Peyer's patch (tissue), 4 donors: ENCODE data around the gene RSBN1L. TPM values are rescaled to one million over a fixed set of nuclear protein-coding genes. Genes with fewer than 3 reads are reported as not detected.
A peak's percentile ranks its signal among the peaks of the same experiment; 100 is the strongest.
"Not testable (repeated sequence)": the region's sequence is repeated elsewhere in the genome, so short reads cannot be mapped to it uniquely, and the experiment has no call there.

ENCODE experiments used
- DNase-seq, 3 donors: peaks; one replicate each; pipeline ENCODE4 v3.0.0-alpha.2; 2017 to 2019
- H3K27ac ChIP-seq, 4 donors: fragments of 200-600 bp; sonication (generic); one replicate each; pipeline ENCODE4 v1.5.1; 2016 to 2019
- H3K27me3 ChIP-seq, 2 donors: fragments of 200-600 bp; sonication (generic); one replicate each; pipeline ENCODE4 v1.5.1; 2019
- H3K36me3 ChIP-seq, 3 donors: fragments of 200-600 bp; sonication (generic); one replicate each; pipeline ENCODE4 v1.5.1; 2016 to 2019
- H3K4me1 ChIP-seq, 4 donors: fragments of 200-600 bp; sonication (generic); one replicate each; pipeline ENCODE4 v1.5.1; 2016 to 2019
- H3K4me3 ChIP-seq, 4 donors: fragments of 200-600 bp; sonication (generic); 1 replicate in 3 of 4; 2 replicates in 1 of 4; pipeline ENCODE4 v1.5.1; 2016 to 2019; ENCODE audit warnings: mild to moderate bottlenecking in 1 of 4
- H3K9me3 ChIP-seq, 4 donors: fragments of 200-600 bp; sonication (generic); one replicate each; pipeline ENCODE4 v1.5.1; 2016 to 2019; ENCODE audit warnings: mild to moderate bottlenecking in 1 of 4
- CTCF ChIP-seq, 6 experiments: fragments of 450-650 bp in 4 of 6; fragments of 200-600 bp in 2 of 6; sonication (generic) in 1 of 6; IDR thresholded peaks; one replicate each; pipeline ENCODE4 v1.5.1; 2017 to 2019; ENCODE audit warnings: antibody characterized with exemption in 6 of 6, mild to moderate bottlenecking in 3 of 6, moderate library complexity in 1 of 6
- POLR2A ChIP-seq, 2 donors: fragments of 450-650 bp; IDR thresholded peaks; one replicate each; pipeline ENCODE4 v1.5.1; 2017; ENCODE audit warnings: antibody characterized with exemption in 2 of 2, mild to moderate bottlenecking in 2 of 2, moderate library complexity in 2 of 2
- total RNA-seq, 4 donors: library from RNA; depleted of rRNA; stranded (reverse); fragments of >200 nt; gene quantifications; one replicate each; pipeline ENCODE4 v1.1.0, GENCODE V29; 2016

Gene RSBN1L
- total RNA-seq, 4 donors from 2014 or later, result 18.9 to 57.8 (median 23.6) TPM

GRCh38 chr7:77697535-77697831, 1.2 kb downstream of the RSBN1L start:
- H3K9me3 ChIP-seq, result no peaks in the 10 kb centered on the region
- TF ChIP-seq CTCF (IDR thresholded peaks at IDR 0.05) (no peak), POLR2A (IDR thresholded peaks at IDR 0.05) (no peak)
- no peaks in the 10 kb centered on the region for H3K27me3 ChIP-seq
- H3K36me3 ChIP-seq, result no peaks in the 10 kb centered on the region
- peak in 1 of 3 donors; percentile 75 for DNase-seq
- peak overlapping the region; percentile 91 to 99 (median 96) for H3K27ac ChIP-seq
- H3K4me1 ChIP-seq, result peaks cover 0 to 45% (median 10%) of the 10 kb centered on the region in 4 donors
- peak overlapping the region; percentile 69 to 88 (median 83) for H3K4me3 ChIP-seq

GRCh38 chr7:77698042-77698625, 1.9 kb downstream of the RSBN1L start:
- TF ChIP-seq POLR2A (IDR thresholded peaks at IDR 0.05) (no peak), CTCF (IDR thresholded peaks at IDR 0.05) (no peak)
- Histone ChIP-seq H3K27ac (peak overlapping the region; percentile 91 to 99 (median 96)), H3K27me3 (no peaks in the 10 kb centered on the region), H3K4me1 (peaks cover 0 to 49% (median 11%) of the 10 kb centered on the region in 4 donors), H3K9me3 (no peaks in the 10 kb centered on the region), H3K4me3 (peak overlapping the region; percentile 69 to 88 (median 83)), H3K36me3 (no peaks in the 10 kb centered on the region)
- DNase-seq, result no peak

GRCh38 chr7:77699056-77699455, 2.8 kb downstream of the RSBN1L start:
- Histone ChIP-seq H3K27me3 (no peaks in the 10 kb centered on the region), H3K4me1 (peaks cover 0 to 51% (median 11%) of the 10 kb centered on the region in 4 donors), H3K9me3 (no peaks in the 10 kb centered on the region), H3K4me3 (peak overlapping the region in 1 of 4 donors; percentile 69), H3K36me3 (no peaks in the 10 kb centered on the region), H3K27ac (peak overlapping the region in 2 of 4 donors; percentile 0 to 32)
- TF ChIP-seq POLR2A (IDR thresholded peaks at IDR 0.05) (no peak), CTCF (IDR thresholded peaks at IDR 0.05) (no peak)
- DNase-seq, result no peak

GRCh38 chr7:77702513-77702912, 6.3 kb downstream of the RSBN1L start:
- Histone ChIP-seq H3K9me3 (no peaks in the 10 kb centered on the region), H3K27me3 (no peaks in the 10 kb centered on the region), H3K27ac (no peak overlapping the region), H3K4me1 (peaks cover 0 to 38% (median 11%) of the 10 kb centered on the region in 4 donors), H3K4me3 (no peak overlapping the region), H3K36me3 (peaks cover 0 to 11% (median 0%) of the 10 kb centered on the region in 3 donors)
- TF ChIP-seq CTCF (IDR thresholded peaks at IDR 0.05) (no peak), POLR2A (IDR thresholded peaks at IDR 0.05) (no peak)
- DNase-seq, result no peak

GRCh38 chr7:77702968-77703472, 6.8 kb downstream of the RSBN1L start:
- H3K4me1 ChIP-seq, result peaks cover 0 to 37% (median 11%) of the 10 kb centered on the region in 4 donors
- H3K36me3 ChIP-seq, result peaks cover 0 to 11% (median 0%) of the 10 kb centered on the region in 3 donors
- H3K27ac ChIP-seq, result no peak overlapping the region
- no peak for DNase-seq
- H3K9me3 ChIP-seq, result no peaks in the 10 kb centered on the region
- TF ChIP-seq POLR2A (IDR thresholded peaks at IDR 0.05) (no peak), CTCF (IDR thresholded peaks at IDR 0.05) (no peak)
- H3K4me3 ChIP-seq, result no peak overlapping the region
- H3K27me3 ChIP-seq, result no peaks in the 10 kb centered on the region

- peaks cover 0 to 11% (median 0%) of the 10 kb centered on the region in 3 donors for H3K36me3 ChIP-seq
- H3K9me3 ChIP-seq, H3K27me3 ChIP-seq, H3K27ac ChIP-seq, DNase-seq, H3K4me3 ChIP-seq: not testable (repeated sequence)
- H3K4me1 ChIP-seq, result peaks cover 0 to 30% (median 8%) of the 10 kb centered on the region in 4 donors
These were observed 7.4 kb downstream of the RSBN1L start for GRCh38 chr7:77703669-77704068.
